K562 (cell line): ENCODE data around the gene PUSL1. TPM values are rescaled to one million over a fixed set of nuclear protein-coding genes. Genes with fewer than 3 reads are reported as not detected.

ENCODE experiments used
- ATAC-seq: fragments of 200-7000 bp; cut with Tn5 transposase; 3 replicates; pipeline ENCODE4 v1.9.1; 2020; ENCODE audit warnings: moderate library complexity
- BruUV-seq: library from RNA; stranded (reverse); fragments of 400-500 nt; replicated peaks from 2 replicates; lab custom pipeline; 2021; lab: Mats Ljungman, UMichigan
- CTCF ChIA-PET: fragments of 300-600 bp; formaldehyde crosslinking; extraction: SDS; loops from one replicate; lab custom pipeline; 2021; ENCODE audit warnings: low intra/inter-chr PET ratio; lab: Yijun Ruan, JAX
- POLR2A ChIA-PET: fragments of 300-600, 350-650 bp; sonication (Branson Sonifier 250); formaldehyde crosslinking; extraction: SDS; loops from one replicate; lab custom pipeline; 2021; ENCODE audit warnings: antibody characterized with exemption, inconsistent platforms; lab: Yijun Ruan, JAX
- DNase-seq, 4 experiments: peaks; one replicate each; pipeline versions ENCODE4 v3.0.0 to v3.0.0-alpha.2; 2011 to 2018; ENCODE audit warnings: low spot score in 3 of 4, mixed read lengths in 3 of 4; ENCODE audit errors: extremely low read depth in 1 of 4
- FAIRE-seq: peaks from 2 replicates; lab custom pipeline; 2011; peaks lifted over from hg19 to GRCh38; lab: Jason Lieb, UNC
- H2AFZ ChIP-seq: 2 replicates; pipeline ENCODE4 v1.6.0; 2011; ENCODE audit warnings: low read depth, low read length, control low read depth, inconsistent platforms
- H3K27ac ChIP-seq: fragments of 200-600 bp; 3 replicates; pipeline ENCODE4 v1.8.0; 2011; ENCODE audit warnings: low read depth, mild to moderate bottlenecking, control low read depth, inconsistent platforms, low read length, moderate library complexity, mixed read lengths; ENCODE audit errors: extremely low read depth
- H3K27me3 ChIP-seq, 2 experiments: fragments of 300-600 bp in 1 of 2; 2 replicates in 1 of 2; 3 replicates in 1 of 2; pipeline versions ENCODE4 v1.6.0 to v1.8.0; 2011; ENCODE audit warnings: inconsistent platforms in 2 of 2, low read length in 2 of 2, mild to moderate bottlenecking in 1 of 2, mixed read lengths in 1 of 2, moderate library complexity in 1 of 2; ENCODE audit not compliant: control insufficient read depth in 2 of 2, insufficient read depth in 2 of 2
- H3K36me3 ChIP-seq: fragments of 300-600 bp; 3 replicates; pipeline ENCODE4 v1.8.0; 2011; ENCODE audit warnings: mild to moderate bottlenecking, low read length, inconsistent platforms; ENCODE audit not compliant: control insufficient read depth, insufficient read depth
- H3K4me1 ChIP-seq, 2 experiments: fragments of 200-600 bp in 1 of 2; replicated peaks in 1 of 2; 2 replicates in 1 of 2; 3 replicates in 1 of 2; pipeline versions ENCODE4 v1.5.1 to v1.8.0; 2011; ENCODE audit warnings: inconsistent platforms in 2 of 2, low read length in 2 of 2, mild to moderate bottlenecking in 1 of 2, mixed read lengths in 1 of 2, moderate library complexity in 1 of 2; ENCODE audit not compliant: control insufficient read depth in 2 of 2, insufficient read depth in 2 of 2
- H3K4me2 ChIP-seq: 2 replicates; pipeline ENCODE4 v1.6.1; 2011; ENCODE audit warnings: low read length, control low read depth, inconsistent platforms, mixed read lengths; ENCODE audit not compliant: insufficient read depth
- H3K4me3 ChIP-seq: fragments of 200-600 bp; sonication (generic), shearing (Covaris generic); 2 replicates; pipeline ENCODE4 v1.5.1; 2016; ENCODE audit warnings: control low read depth, inconsistent platforms
- H3K79me2 ChIP-seq: fragments of 200-600 bp; 3 replicates; pipeline ENCODE4 v1.8.0; 2011; ENCODE audit warnings: low read length, inconsistent platforms; ENCODE audit not compliant: control insufficient read depth, insufficient read depth
- H3K9ac ChIP-seq, 2 experiments: 2 replicates each; pipeline versions ENCODE4 v1.6.0 to v1.6.1; 2011; ENCODE audit warnings: low read depth in 2 of 2, low read length in 2 of 2, control low read depth in 1 of 2, inconsistent platforms in 1 of 2, mild to moderate bottlenecking in 1 of 2, mixed read lengths in 1 of 2; ENCODE audit not compliant: insufficient read depth in 1 of 2
- H3K9me1 ChIP-seq: one replicate; pipeline ENCODE4 v1.6.0; 2011; ENCODE audit warnings: inconsistent platforms, mild to moderate bottlenecking, low read length, moderate library complexity; ENCODE audit not compliant: control insufficient read depth, insufficient read depth
- H3K9me3 ChIP-seq: replicated peaks from 2 replicates; pipeline ENCODE4 v1.5.1; 2011; ENCODE audit warnings: low read depth, low read length, inconsistent platforms; ENCODE audit not compliant: control insufficient read depth, insufficient read depth
- H4K20me1 ChIP-seq: replicated peaks from 2 replicates; pipeline ENCODE4 v1.6.1; 2011; ENCODE audit warnings: low read length, inconsistent platforms, mixed read lengths; ENCODE audit not compliant: control insufficient read depth, insufficient read depth
- BRD9 ChIP-seq: fragments of 450-650 bp; IDR thresholded peaks from 2 replicates; pipeline ENCODE4 v1.6.1; 2018; ENCODE audit warnings: low read depth; ENCODE audit not compliant: partially characterized antibody
- CEBPG ChIP-seq, 3 experiments: fragments of 200-800 bp in 1 of 3; sonication (Bioruptor generic) in 1 of 3; sonication (generic) in 1 of 3; formaldehyde crosslinking in 1 of 3; IDR thresholded peaks in 2 of 3; conservative IDR thresholded peaks in 1 of 3; 2 replicates each; pipeline versions ENCODE4 v1.6.1 to v1.8.0; 2016 to 2022; ENCODE audit warnings: missing compliant biosample characterization in 2 of 3, missing genetic modification characterization in 2 of 3, mild to moderate bottlenecking in 1 of 3, missing genetic modification reagents in 1 of 3
- KAT2B ChIP-seq: IDR thresholded peaks from one replicate; pipeline ENCODE4 v1.6.1; 2012; ENCODE audit warnings: low read depth, mild to moderate bottlenecking, control low read depth, inconsistent platforms, low read length, moderate library complexity
- POLR2G ChIP-seq: fragments of 200-400 bp; formaldehyde crosslinking; IDR thresholded peaks from 2 replicates; pipeline ENCODE4 v1.6.1; 2017; ENCODE audit warnings: low read depth, mild to moderate bottlenecking, antibody characterized with exemption, low read length, moderate library complexity
- RBFOX2 ChIP-seq: fragments of 200-400 bp; formaldehyde crosslinking; IDR thresholded peaks from 2 replicates; pipeline ENCODE4 v1.6.1; 2017; ENCODE audit warnings: low read depth, mild to moderate bottlenecking, low read length, moderate library complexity
- TEAD1 ChIP-seq, 2 experiments: fragments of 450-650 bp in 1 of 2; sonication (generic) in 1 of 2; formaldehyde crosslinking; IDR thresholded peaks; 2 replicates each; pipeline versions ENCODE4 v1.4.0 to v1.8.0; 2020 to 2022; ENCODE audit warnings: mild to moderate bottlenecking in 2 of 2, missing genetic modification reagents in 1 of 2
- TRIM24 ChIP-seq, 2 experiments: fragments of 450-650 bp; IDR thresholded peaks; 2 replicates each; pipeline ENCODE4 v1.6.1; 2016
- ZNF24 ChIP-seq: fragments of 450-650 bp; IDR thresholded peaks from 2 replicates; pipeline ENCODE4 v1.6.1; 2016
- WGBS: fragments of 100-300 bp; shearing (Covaris generic); methylation state at CpG from one replicate; pipeline ENCODE4 v1.1.6; 2016; ENCODE audit warnings: low coverage, mixed read lengths; ENCODE audit not compliant: insufficient coverage; ENCODE audit errors: missing lambda C conversion rate; 5-methylcytosine and 5-hydroxymethylcytosine counted together
- in situ Hi-C: fragments of 300-500 bp; cut with MboI; formaldehyde crosslinking; loops from 4 replicates; pipeline ENCODE4 v1.15.0; 2018; ENCODE audit warnings: inconsistent platforms, mixed read lengths
- intact Hi-C: fragments of 100-400 bp; cut with micrococcal nuclease; formaldehyde crosslinking; loops from 2 replicates; pipeline ENCODE4 v1.14.2; 2022
- polyA plus RNA-seq, 8 experiments: library from polyadenylated mRNA; depleted of rRNA in 4 of 8; stranded (reverse) in 5 of 8; unstranded in 3 of 8; fragments of >200 nt; fragmentation: Nextera tagmentation in 2 of 8; fragmentation: Illumina TruSeq in 1 of 8; extraction: Ambion mirVana in 2 of 8; extraction: Trizol in 1 of 8; gene quantifications; 2 replicates each; pipeline versions ENCODE4 v1.2.1 to v1.2.3, GENCODE V29; 2011 to 2014; ENCODE audit warnings: inconsistent platforms in 1 of 8, missing spikeins in 1 of 8
- total RNA-seq, 7 experiments: library from RNA; depleted of rRNA in 6 of 7; stranded (reverse); fragments of >200 nt in 6 of 7; fragmentation: Illumina TruSeq in 2 of 7; extraction: Trizol in 2 of 7; gene quantifications; 2 replicates each; pipeline versions ENCODE4 v1.2.1 to v1.2.3, GENCODE V29; 2011 to 2021; ENCODE audit warnings: low replicate concordance in 1 of 7

PUSL1 gene
- total and polyA plus RNA-seq, 9 of the 15 experiments (the other 6 are each of a cell fraction or from before 2014, with no cell fraction given), result 0.62 to 86.9 (median 13.6) TPM

DNA sequence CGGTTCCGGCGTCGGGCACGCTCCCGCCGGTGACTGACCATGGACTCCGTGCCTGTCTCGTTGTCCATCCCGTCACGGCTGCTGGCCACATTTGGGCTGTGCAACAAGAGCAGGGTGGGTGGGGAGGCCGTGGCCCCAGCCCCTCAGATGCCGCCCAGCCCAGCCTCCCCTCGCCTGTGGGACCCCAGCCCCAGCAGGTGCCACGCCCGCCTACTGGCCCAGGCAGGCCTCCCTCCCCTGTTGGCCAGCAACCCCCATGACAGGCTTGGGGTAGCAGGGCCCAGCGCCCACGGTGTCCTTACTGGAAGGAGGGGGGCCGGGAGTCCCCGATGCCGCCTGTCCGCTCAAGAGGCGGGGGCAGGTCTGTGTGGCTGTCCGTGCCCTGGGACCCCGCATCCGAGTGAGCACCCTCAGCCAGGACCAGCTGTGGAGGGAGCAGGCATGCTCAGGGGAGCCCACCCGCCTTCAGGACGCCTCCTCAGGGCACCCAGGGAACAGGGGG lies 33.7 kb downstream of the PUSL1 start:
- in situ Hi-C loops (no loop called here), intact Hi-C loops (no loop called here)
- Histone ChIP-seq H3K36me3 (peaks cover 79% of the 10 kb centered on the region; the same call in 2 of the 3 replicates), H3K9ac (no peak overlapping the region), H4K20me1 (peaks cover 44% of the 10 kb centered on the region; the same call in 1 of the 2 replicates), H3K79me2 (peaks cover 46% of the 10 kb centered on the region), H3K27me3 (no peaks in the 10 kb centered on the region), H3K9me3 (peaks cover 2% of the 10 kb centered on the region; the same call in 1 of the 2 replicates), H3K4me1 (peaks cover 9 to 88% of the 10 kb centered on the region in 2 experiments; a peak in 3 of 5 replicates), H3K4me3 (no peak overlapping the region), H3K9me1 (peaks cover 11% of the 10 kb centered on the region), H2AFZ (no peak overlapping the region), H3K27ac (no peak overlapping the region), H3K4me2 (no peak overlapping the region)
- ChIA-PET POLR2A (interaction anchor here (1.0 kb wide), 1 partner anchor 10 kb away, joined by 4 read pairs; no protein-coding TSS in a partner anchor), CTCF (no interaction called here)
- TF ChIP-seq POLR2G (peak; percentile 42; the same call in 1 of the 2 replicates), RBFOX2 (peak; percentile 50), ZNF24 (no peak), TEAD1 (CRISPR knock-in tag; IDR thresholded peaks at IDR 0.05) (no peak)
- WGBS, result 100% methylated on average over 22 of the region's 28 CpGs
- DNase-seq, result no peak
- no peak for ATAC-seq
- no peak for FAIRE-seq
- no TSS peak for BruUV-seq

GRCh38 chr1:1342584-1343115 lies 34.3 kb downstream of the PUSL1 start:
- FAIRE-seq, result no peak
- H3K9me1 ChIP-seq, result peaks cover 8% of the 10 kb centered on the region
- peaks cover 9 to 88% of the 10 kb centered on the region in 2 experiments; a peak in 3 of 5 replicates for H3K4me1 ChIP-seq
- no peak overlapping the region for H3K27ac ChIP-seq
- in situ Hi-C loops, result no loop called here
- POLR2A ChIA-PET, result interaction anchor here (0.6 to 1.1 kb wide), 3 partner anchors 11 to 17 kb away, joined by 3 to 4 read pairs (median 4); no protein-coding TSS in a partner anchor
- no peak overlapping the region for H3K4me2 ChIP-seq
- peaks cover 49% of the 10 kb centered on the region for H3K79me2 ChIP-seq
- no peak overlapping the region for H3K9ac ChIP-seq
- no peak for TF ChIP-seq BRD9
- no peak for TF ChIP-seq KAT2B
- 0 out of 2 replicates have a peak, but pooled peaks have one; percentile 10 for TF ChIP-seq POLR2G
- no peak for TF ChIP-seq TRIM24 (IDR thresholded peaks at IDR 0.05)
- no peak for TF ChIP-seq CEBPG (CRISPR knock-in tag; IDR thresholded peaks at IDR 0.05)
- TF ChIP-seq CEBPG (tag; conservative IDR thresholded peaks at IDR 0.05 in 1 of 2, IDR thresholded peaks at IDR 0.05 in 1 of 2), result no peak
- TF ChIP-seq, all 486 proteins: peak for 1
- DNase-seq (no peak), ATAC-seq (no peak)
- CTCF ChIA-PET, result no interaction called here
- Histone ChIP-seq H3K4me3 (no peak overlapping the region), H3K9me3 (peaks cover 2% of the 10 kb centered on the region; the same call in 1 of the 2 replicates), H2AFZ (no peak overlapping the region), H3K36me3 (peaks cover 73% of the 10 kb centered on the region; the same call in 2 of the 3 replicates), H4K20me1 (peaks cover 45% of the 10 kb centered on the region; the same call in 1 of the 2 replicates), H3K27me3 (no peaks in the 10 kb centered on the region)
- BruUV-seq, result no TSS peak
- intact Hi-C loops, result no loop called here
- WGBS, result 95% methylated on average over 17 of the region's 18 CpGs
